Ishikawa (cell line): Measurements from ENCODE around the gene IL1F10.
A peak's percentile ranks its signal among the peaks of the same experiment; 100 is the strongest.

Experiments used
- CEBPB ChIP-seq: IDR thresholded peaks from 2 replicates; pipeline ENCODE4 v1.6.1; 2012
- CREB1 ChIP-seq: IDR thresholded peaks from 2 replicates; pipeline ENCODE4 v1.6.1; 2012; ENCODE audit warnings: low read depth
- EGR1 ChIP-seq: IDR thresholded peaks from 2 replicates; pipeline ENCODE4 v1.6.1; 2012
- EP300 ChIP-seq: IDR thresholded peaks from 2 replicates; pipeline ENCODE4 v1.6.1; 2012; ENCODE audit warnings: borderline replicate concordance
- FOXM1 ChIP-seq: IDR thresholded peaks from 2 replicates; pipeline ENCODE4 v1.6.1; 2012; ENCODE audit warnings: low read depth, borderline replicate concordance
- MAX ChIP-seq: IDR thresholded peaks from 2 replicates; pipeline ENCODE4 v1.6.1; 2012
- NFIC ChIP-seq: IDR thresholded peaks from 2 replicates; pipeline ENCODE4 v1.6.1; 2012
- RAD21 ChIP-seq: IDR thresholded peaks from 2 replicates; pipeline ENCODE4 v1.6.1; 2012; ENCODE audit warnings: low read depth
- REST ChIP-seq: IDR thresholded peaks from 2 replicates; pipeline ENCODE4 v1.6.1; 2012; ENCODE audit warnings: low read depth, mild to moderate bottlenecking
- TAF1 ChIP-seq: IDR thresholded peaks from 2 replicates; pipeline ENCODE4 v1.6.1; 2012; ENCODE audit warnings: low read depth, mild to moderate bottlenecking
- TCF12 ChIP-seq: IDR thresholded peaks from 2 replicates; pipeline ENCODE4 v1.6.1; 2012; ENCODE audit warnings: low read depth
- TEAD4 ChIP-seq: IDR thresholded peaks from 2 replicates; pipeline ENCODE4 v1.6.1; 2012
- USF1 ChIP-seq: IDR thresholded peaks from 2 replicates; pipeline ENCODE4 v1.6.1; 2012
- YY1 ChIP-seq: IDR thresholded peaks from 2 replicates; pipeline ENCODE4 v1.6.1; 2012; ENCODE audit warnings: low read depth
- ZBTB7A ChIP-seq: IDR thresholded peaks from 2 replicates; pipeline ENCODE4 v1.6.1; 2012; ENCODE audit warnings: low read depth

IL1F10 gene

GRCh38 chr2:113077921-113078320 lies 10.2 kb downstream of the IL1F10 start:
- TF ChIP-seq ZBTB7A = no peak
- TF ChIP-seq FOXM1 = no peak
- TF ChIP-seq TAF1 = no peak
- TF ChIP-seq MAX = no peak
- no peak for TF ChIP-seq USF1
- TF ChIP-seq YY1 = no peak
- no peak for TF ChIP-seq RAD21
- TF ChIP-seq EGR1 = no peak
- no peak for TF ChIP-seq TEAD4
- no peak for TF ChIP-seq CREB1

GRCh38 chr2:113078350-113078839 lies 10.6 kb downstream of the IL1F10 start:
- TF ChIP-seq YY1 (no peak), EGR1 (no peak), FOXM1 (no peak), USF1 (no peak), TCF12 (no peak), ZBTB7A (no peak), NFIC (no peak), TEAD4 (no peak), CREB1 (no peak), TAF1 (no peak), CEBPB (no peak), MAX (no peak), EP300 (no peak; the same call in 1 of the 2 replicates), REST (no peak), RAD21 (no peak)

GRCh38 chr2:113079131-113079530 lies 11.4 kb downstream of the IL1F10 start:
- TF ChIP-seq TEAD4 = peak; percentile 82
- TF ChIP-seq EP300 = peak; percentile 32; the same call in 1 of the 2 replicates
- TF ChIP-seq CEBPB = no peak
- TF ChIP-seq ZBTB7A = no peak
- no peak for TF ChIP-seq USF1
- no peak for TF ChIP-seq REST
- TF ChIP-seq NFIC = peak; percentile 59
- peak; percentile 60; the same call in 1 of the 2 replicates for TF ChIP-seq TCF12

GRCh38 chr2:113080134-113080533 lies 12.4 kb downstream of the IL1F10 start:
- TF ChIP-seq TEAD4 (no peak), TCF12 (no peak), RAD21 (peak; percentile 81)

GRCh38 chr2:113081488-113082210 lies 13.9 kb downstream of the IL1F10 start:
- no peak for TF ChIP-seq REST
- no peak for TF ChIP-seq TAF1
- no peak for TF ChIP-seq ZBTB7A
- no peak for TF ChIP-seq TCF12
- TF ChIP-seq EP300 = no peak
- TF ChIP-seq USF1 = no peak
- no peak for TF ChIP-seq YY1
- TF ChIP-seq NFIC = no peak
- no peak for TF ChIP-seq FOXM1
- no peak for TF ChIP-seq TEAD4
- TF ChIP-seq MAX = no peak
- no peak for TF ChIP-seq RAD21
- TF ChIP-seq CEBPB = no peak
- no peak for TF ChIP-seq CREB1
- TF ChIP-seq EGR1 = no peak
